ENCODE results near the gene CRB3. TPM values are rescaled to one million over a fixed set of nuclear protein-coding genes. Genes with fewer than 3 reads are reported as not detected.

Gene CRB3
- total RNA-seq, 1 donor from 2014 or later = not detected

GRCh38 chr19:6452899-6453298 is 11.2 kb upstream of the CRB3 start:
- Histone ChIP-seq H3K36me3 (ENCODE audit: control insufficient read depth in 3 of 3, insufficient read depth in 3 of 3, low read length in 3 of 3) (peaks cover 36 to 45% (median 40%) of the 10 kb centered on the region in 3 donors), H3K9ac (ENCODE audit: low read depth in 1 of 3, low read length in 3 of 3) (no peak overlapping the region), H3K4me3 (ENCODE audit: low read length in 3 of 3) (no peak overlapping the region), H3K9me3 (ENCODE audit: control insufficient read depth in 3 of 3, low read length in 3 of 3) (peaks cover 0 to 5% (median 3%) of the 10 kb centered on the region in 3 donors), H3K27me3 (ENCODE audit: control insufficient read depth in 3 of 3, insufficient read depth in 3 of 3, low read length in 3 of 3) (no peaks in the 10 kb centered on the region), H3K4me1 (ENCODE audit: control insufficient read depth in 3 of 3, insufficient read depth in 3 of 3, low read length in 3 of 3) (peaks cover 0 to 1% (median 0%) of the 10 kb centered on the region in 3 donors), H3K27ac (ENCODE audit: low read depth, low read length) (no peak overlapping the region)

GRCh38 chr19:6453951-6454565 is 10.0 kb upstream of the CRB3 start:
- Histone ChIP-seq H3K27me3 (ENCODE audit: control insufficient read depth in 3 of 3, insufficient read depth in 3 of 3, low read length in 3 of 3) (no peaks in the 10 kb centered on the region), H3K27ac (ENCODE audit: low read depth, low read length) (no peak overlapping the region), H3K9ac (ENCODE audit: low read depth in 1 of 3, low read length in 3 of 3) (no peak overlapping the region), H3K9me3 (ENCODE audit: control insufficient read depth in 3 of 3, low read length in 3 of 3) (peaks cover 0 to 5% (median 3%) of the 10 kb centered on the region in 3 donors), H3K4me3 (ENCODE audit: low read length in 3 of 3) (no peak overlapping the region), H3K4me1 (ENCODE audit: control insufficient read depth in 3 of 3, insufficient read depth in 3 of 3, low read length in 3 of 3) (peaks cover 10 to 12% (median 10%) of the 10 kb centered on the region in 3 donors), H3K36me3 (ENCODE audit: control insufficient read depth in 3 of 3, insufficient read depth in 3 of 3, low read length in 3 of 3) (peaks cover 36 to 45% (median 41%) of the 10 kb centered on the region in 3 donors)

- H3K36me3 ChIP-seq (ENCODE audit: control insufficient read depth in 3 of 3, insufficient read depth in 3 of 3, low read length in 3 of 3) = peaks cover 35 to 38% (median 36%) of the 10 kb centered on the region in 3 donors
- H3K27ac ChIP-seq (ENCODE audit: low read depth, low read length) = no peak overlapping the region
- H3K9ac ChIP-seq (ENCODE audit: low read depth in 1 of 3, low read length in 3 of 3) = no peak overlapping the region
- H3K4me3 ChIP-seq (ENCODE audit: low read length in 3 of 3) = no peak overlapping the region
- peaks cover 14 to 18% (median 17%) of the 10 kb centered on the region in 3 donors for H3K4me1 ChIP-seq (ENCODE audit: control insufficient read depth in 3 of 3, insufficient read depth in 3 of 3, low read length in 3 of 3)
- H3K27me3 ChIP-seq (ENCODE audit: control insufficient read depth in 3 of 3, insufficient read depth in 3 of 3, low read length in 3 of 3) = no peaks in the 10 kb centered on the region
- peaks cover 0 to 5% (median 3%) of the 10 kb centered on the region in 3 donors for H3K9me3 ChIP-seq (ENCODE audit: control insufficient read depth in 3 of 3, low read length in 3 of 3)
These were observed 8.1 kb upstream of the CRB3 start for GRCh38 chr19:6455924-6456323.

- peaks cover 0 to 5% (median 3%) of the 10 kb centered on the region in 3 donors for H3K9me3 ChIP-seq (ENCODE audit: control insufficient read depth in 3 of 3, low read length in 3 of 3)
- peak overlapping the region in 1 of 3 donors; percentile 79 for H3K4me3 ChIP-seq (ENCODE audit: low read length in 3 of 3)
- H3K27ac ChIP-seq (ENCODE audit: low read depth, low read length) = no peak overlapping the region
- H3K36me3 ChIP-seq (ENCODE audit: control insufficient read depth in 3 of 3, insufficient read depth in 3 of 3, low read length in 3 of 3) = peaks cover 19 to 31% (median 25%) of the 10 kb centered on the region in 3 donors
- H3K9ac ChIP-seq (ENCODE audit: low read depth in 1 of 3, low read length in 3 of 3) = peak overlapping the region in 2 of 3 donors; percentile 64 to 91
- H3K27me3 ChIP-seq (ENCODE audit: control insufficient read depth in 3 of 3, insufficient read depth in 3 of 3, low read length in 3 of 3) = no peaks in the 10 kb centered on the region
- H3K4me1 ChIP-seq (ENCODE audit: control insufficient read depth in 3 of 3, insufficient read depth in 3 of 3, low read length in 3 of 3) = peaks cover 14 to 18% (median 17%) of the 10 kb centered on the region in 3 donors
These were observed 5.9 kb upstream of the CRB3 start for GRCh38 chr19:6457958-6458694.

GRCh38 chr19:6458695-6459261 is 5.3 kb upstream of the CRB3 start:
- peaks cover 14 to 18% (median 18%) of the 10 kb centered on the region in 3 donors for H3K4me1 ChIP-seq (ENCODE audit: control insufficient read depth in 3 of 3, insufficient read depth in 3 of 3, low read length in 3 of 3)
- H3K4me3 ChIP-seq (ENCODE audit: low read length in 3 of 3) = peak overlapping the region; percentile 68 to 93 (median 79)
- peaks cover 18 to 27% (median 21%) of the 10 kb centered on the region in 3 donors for H3K36me3 ChIP-seq (ENCODE audit: control insufficient read depth in 3 of 3, insufficient read depth in 3 of 3, low read length in 3 of 3)
- peaks cover 0 to 5% (median 3%) of the 10 kb centered on the region in 3 donors for H3K9me3 ChIP-seq (ENCODE audit: control insufficient read depth in 3 of 3, low read length in 3 of 3)
- H3K9ac ChIP-seq (ENCODE audit: low read depth in 1 of 3, low read length in 3 of 3) = peak overlapping the region; percentile 61 to 91 (median 64)
- H3K27ac ChIP-seq (ENCODE audit: low read depth, low read length) = no peak overlapping the region
- peaks cover 1 to 2% (median 2%) of the 10 kb centered on the region in 3 donors for H3K27me3 ChIP-seq (ENCODE audit: control insufficient read depth in 3 of 3, insufficient read depth in 3 of 3, low read length in 3 of 3)

GRCh38 chr19:6459262-6460098 is 4.6 kb upstream of the CRB3 start, which contains the start of gene SLC25A23:
SLC25A23 (minus strand) TSS chr19:6459792; CDS start chr19:6459628, 164 bp downstream.
- no peaks in the 10 kb centered on the region for H3K9me3 ChIP-seq (ENCODE audit: control insufficient read depth in 3 of 3, low read length in 3 of 3)
- H3K9ac ChIP-seq (ENCODE audit: low read depth in 1 of 3, low read length in 3 of 3) = peak within 1 kb of the TSS; percentile 81 to 91 (median 85)
- peak within 1 kb of the TSS; percentile 79 to 93 (median 87) for H3K4me3 ChIP-seq (ENCODE audit: low read length in 3 of 3)

GRCh38 chr19:6460099-6460884 is 3.8 kb upstream of the CRB3 start:
- peaks cover 4 to 12% (median 7%) of the 10 kb centered on the region in 3 donors for H3K36me3 ChIP-seq (ENCODE audit: control insufficient read depth in 3 of 3, insufficient read depth in 3 of 3, low read length in 3 of 3)
- no peaks in the 10 kb centered on the region for H3K9me3 ChIP-seq (ENCODE audit: control insufficient read depth in 3 of 3, low read length in 3 of 3)
- peaks cover 16 to 17% (median 16%) of the 10 kb centered on the region in 3 donors for H3K27me3 ChIP-seq (ENCODE audit: control insufficient read depth in 3 of 3, insufficient read depth in 3 of 3, low read length in 3 of 3)
- H3K27ac ChIP-seq (ENCODE audit: low read depth, low read length) = no peak overlapping the region
- H3K9ac ChIP-seq (ENCODE audit: low read depth in 1 of 3, low read length in 3 of 3) = peak overlapping the region; percentile 81 to 91 (median 85)
- H3K4me1 ChIP-seq (ENCODE audit: control insufficient read depth in 3 of 3, insufficient read depth in 3 of 3, low read length in 3 of 3) = peaks cover 14 to 20% (median 18%) of the 10 kb centered on the region in 3 donors
- peak overlapping the region; percentile 79 to 93 (median 87) for H3K4me3 ChIP-seq (ENCODE audit: low read length in 3 of 3)

More at GRCh38 chr19:6459262-6460098, 4.6 kb upstream of the CRB3 start, which contains the start of gene SLC25A23:
- H3K4me1 ChIP-seq (ENCODE audit: control insufficient read depth in 3 of 3, insufficient read depth in 3 of 3, low read length in 3 of 3) = peaks cover 14 to 20% (median 18%) of the 10 kb centered on the region in 3 donors
- H3K27me3 ChIP-seq (ENCODE audit: control insufficient read depth in 3 of 3, insufficient read depth in 3 of 3, low read length in 3 of 3) = peaks cover 8 to 9% (median 9%) of the 10 kb centered on the region in 3 donors
- H3K36me3 ChIP-seq (ENCODE audit: control insufficient read depth in 3 of 3, insufficient read depth in 3 of 3, low read length in 3 of 3) = peaks cover 11 to 20% (median 14%) of the 10 kb centered on the region in 3 donors
- no peak within 1 kb of the TSS for H3K27ac ChIP-seq (ENCODE audit: low read depth, low read length)

- peaks cover under 1 to 4% (median 3%) of the 10 kb centered on the region in 3 donors for H3K4me1 ChIP-seq (ENCODE audit: control insufficient read depth in 3 of 3, insufficient read depth in 3 of 3, low read length in 3 of 3)
- no peak overlapping the region for H3K9ac ChIP-seq (ENCODE audit: low read depth in 1 of 3, low read length in 3 of 3)
- peaks cover 18 to 28% (median 20%) of the 10 kb centered on the region in 3 donors for H3K27me3 ChIP-seq (ENCODE audit: control insufficient read depth in 3 of 3, insufficient read depth in 3 of 3, low read length in 3 of 3)
- H3K27ac ChIP-seq (ENCODE audit: low read depth, low read length) = no peak overlapping the region
- no peaks in the 10 kb centered on the region for H3K36me3 ChIP-seq (ENCODE audit: control insufficient read depth in 3 of 3, insufficient read depth in 3 of 3, low read length in 3 of 3)
- no peak overlapping the region for H3K4me3 ChIP-seq (ENCODE audit: low read length in 3 of 3)
- no peaks in the 10 kb centered on the region for H3K9me3 ChIP-seq (ENCODE audit: control insufficient read depth in 3 of 3, low read length in 3 of 3)
These were observed 935 bp downstream of the CRB3 start for GRCh38 chr19:6465006-6465405.

Measured in skeletal muscle tissue (tissue), 4 donors.